ENCODE measurements around the gene ARMC5.

The ARMC5 gene

DNA sequence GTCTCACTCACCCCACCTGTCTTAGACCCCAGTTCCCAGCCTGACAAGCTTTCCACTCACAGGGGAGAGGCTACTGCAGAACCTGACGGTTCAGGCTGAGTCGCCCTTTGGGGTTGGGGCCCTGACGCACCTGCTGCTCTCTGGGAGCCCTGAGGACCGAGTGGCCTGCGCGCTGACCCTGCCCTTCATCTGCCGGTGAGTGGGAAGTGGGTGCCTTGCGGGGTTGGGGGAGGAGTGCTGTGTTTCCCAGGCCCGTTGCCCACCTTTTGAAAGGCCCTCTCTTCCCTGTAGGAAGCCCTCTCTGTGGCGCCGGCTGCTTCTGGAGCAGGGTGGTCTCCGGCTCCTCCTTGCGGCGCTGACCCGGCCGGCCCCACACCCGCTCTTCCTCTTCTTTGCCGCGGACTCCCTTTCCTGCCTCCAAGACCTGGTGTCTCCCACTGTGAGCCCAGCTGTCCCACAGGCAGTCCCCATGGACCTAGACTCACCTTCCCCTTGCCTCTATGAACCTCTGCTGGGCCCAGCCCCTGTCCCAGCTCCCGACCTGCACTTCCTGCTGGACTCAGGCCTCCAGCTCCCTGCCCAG is 6.6 kb downstream of the ARMC5 start:
- Histone ChIP-seq H3K9me3 (ENCODE audit: low read length) (no peaks in the 10 kb centered on the region), H3K9me2 (ENCODE audit: low read depth, low read length) (no peaks in the 10 kb centered on the region), H3K27me3 (ENCODE audit: insufficient read depth, low read length) (no peaks in the 10 kb centered on the region), H2AFZ (ENCODE audit: low read length) (no peak overlapping the region), H3K79me2 (ENCODE audit: insufficient read depth, low read length) (no peaks in the 10 kb centered on the region), H3K9ac (ENCODE audit: low read length) (no peak overlapping the region), H4K20me1 (ENCODE audit: insufficient read depth, low read length) (no peaks in the 10 kb centered on the region), H3F3A (ENCODE audit: insufficient read depth, low read length) (no peaks in the 10 kb centered on the region), H3K4me2 (ENCODE audit: low read length) (no peak overlapping the region), H3K4me3 (ENCODE audit: low read depth, low read length, poor library complexity, severe bottlenecking) (no peak overlapping the region), H3K36me3 (ENCODE audit: insufficient read depth, low read length) (no peaks in the 10 kb centered on the region), H3K27ac (ENCODE audit: low read depth, low read length, poor library complexity, severe bottlenecking) (no peak overlapping the region), H3K4me1 (ENCODE audit: insufficient read depth, low read length, severe bottlenecking) (no peaks in the 10 kb centered on the region)
- TF ChIP-seq, protein P1, sequence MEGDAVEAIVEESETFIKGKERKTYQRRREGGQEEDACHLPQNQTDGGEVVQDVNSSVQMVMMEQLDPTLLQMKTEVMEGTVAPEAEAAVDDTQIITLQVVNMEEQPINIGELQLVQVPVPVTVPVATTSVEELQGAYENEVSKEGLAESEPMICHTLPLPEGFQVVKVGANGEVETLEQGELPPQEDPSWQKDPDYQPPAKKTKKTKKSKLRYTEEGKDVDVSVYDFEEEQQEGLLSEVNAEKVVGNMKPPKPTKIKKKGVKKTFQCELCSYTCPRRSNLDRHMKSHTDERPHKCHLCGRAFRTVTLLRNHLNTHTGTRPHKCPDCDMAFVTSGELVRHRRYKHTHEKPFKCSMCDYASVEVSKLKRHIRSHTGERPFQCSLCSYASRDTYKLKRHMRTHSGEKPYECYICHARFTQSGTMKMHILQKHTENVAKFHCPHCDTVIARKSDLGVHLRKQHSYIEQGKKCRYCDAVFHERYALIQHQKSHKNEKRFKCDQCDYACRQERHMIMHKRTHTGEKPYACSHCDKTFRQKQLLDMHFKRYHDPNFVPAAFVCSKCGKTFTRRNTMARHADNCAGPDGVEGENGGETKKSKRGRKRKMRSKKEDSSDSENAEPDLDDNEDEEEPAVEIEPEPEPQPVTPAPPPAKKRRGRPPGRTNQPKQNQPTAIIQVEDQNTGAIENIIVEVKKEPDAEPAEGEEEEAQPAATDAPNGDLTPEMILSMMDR (IDR thresholded peaks at IDR 0.05; ENCODE audit: low read length): no peak
- no peak for TF ChIP-seq EZH2 (IDR thresholded peaks at IDR 0.05; ENCODE audit: borderline replicate concordance, low read length)

DNA sequence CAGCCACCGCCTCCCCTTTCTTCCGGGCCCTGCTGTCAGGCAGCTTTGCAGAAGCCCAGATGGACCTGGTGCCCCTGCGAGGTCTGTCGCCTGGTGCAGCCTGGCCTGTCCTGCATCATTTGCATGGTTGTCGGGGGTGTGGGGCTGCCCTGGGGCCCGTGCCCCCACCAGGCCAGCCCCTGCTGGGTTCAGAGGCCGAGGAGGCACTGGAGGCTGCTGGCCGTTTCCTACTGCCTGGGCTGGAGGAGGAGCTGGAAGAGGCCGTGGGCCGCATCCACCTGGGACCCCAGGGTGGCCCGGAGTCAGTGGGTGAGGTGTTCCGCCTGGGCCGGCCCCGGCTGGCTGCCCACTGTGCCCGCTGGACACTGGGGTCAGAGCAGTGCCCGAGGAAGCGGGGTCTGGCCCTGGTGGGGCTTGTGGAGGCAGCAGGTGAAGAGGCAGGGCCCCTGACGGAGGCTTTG is 7.1 kb downstream of the ARMC5 start:
- no peak overlapping the region for H2AFZ ChIP-seq (ENCODE audit: low read length)
- H4K20me1 ChIP-seq (ENCODE audit: insufficient read depth, low read length): no peaks in the 10 kb centered on the region
- H3K4me2 ChIP-seq (ENCODE audit: low read length): no peak overlapping the region
- no peaks in the 10 kb centered on the region for H3K79me2 ChIP-seq (ENCODE audit: insufficient read depth, low read length)
- H3K27ac ChIP-seq (ENCODE audit: low read depth, low read length, poor library complexity, severe bottlenecking): no peak overlapping the region
- H3K9me3 ChIP-seq (ENCODE audit: low read length): no peaks in the 10 kb centered on the region
- H3F3A ChIP-seq (ENCODE audit: insufficient read depth, low read length): no peaks in the 10 kb centered on the region
- no peak overlapping the region for H3K9ac ChIP-seq (ENCODE audit: low read length)
- no peaks in the 10 kb centered on the region for H3K9me2 ChIP-seq (ENCODE audit: low read depth, low read length)
- H3K4me3 ChIP-seq (ENCODE audit: low read depth, low read length, poor library complexity, severe bottlenecking): no peak overlapping the region
- no peaks in the 10 kb centered on the region for H3K27me3 ChIP-seq (ENCODE audit: insufficient read depth, low read length)
- TF ChIP-seq EZH2 (IDR thresholded peaks at IDR 0.05; ENCODE audit: borderline replicate concordance, low read length): no peak
- TF ChIP-seq, protein P1 (IDR thresholded peaks at IDR 0.05; ENCODE audit: low read length): no peak
- H3K36me3 ChIP-seq (ENCODE audit: insufficient read depth, low read length): no peaks in the 10 kb centered on the region
- no peaks in the 10 kb centered on the region for H3K4me1 ChIP-seq (ENCODE audit: insufficient read depth, low read length, severe bottlenecking)

DNA sequence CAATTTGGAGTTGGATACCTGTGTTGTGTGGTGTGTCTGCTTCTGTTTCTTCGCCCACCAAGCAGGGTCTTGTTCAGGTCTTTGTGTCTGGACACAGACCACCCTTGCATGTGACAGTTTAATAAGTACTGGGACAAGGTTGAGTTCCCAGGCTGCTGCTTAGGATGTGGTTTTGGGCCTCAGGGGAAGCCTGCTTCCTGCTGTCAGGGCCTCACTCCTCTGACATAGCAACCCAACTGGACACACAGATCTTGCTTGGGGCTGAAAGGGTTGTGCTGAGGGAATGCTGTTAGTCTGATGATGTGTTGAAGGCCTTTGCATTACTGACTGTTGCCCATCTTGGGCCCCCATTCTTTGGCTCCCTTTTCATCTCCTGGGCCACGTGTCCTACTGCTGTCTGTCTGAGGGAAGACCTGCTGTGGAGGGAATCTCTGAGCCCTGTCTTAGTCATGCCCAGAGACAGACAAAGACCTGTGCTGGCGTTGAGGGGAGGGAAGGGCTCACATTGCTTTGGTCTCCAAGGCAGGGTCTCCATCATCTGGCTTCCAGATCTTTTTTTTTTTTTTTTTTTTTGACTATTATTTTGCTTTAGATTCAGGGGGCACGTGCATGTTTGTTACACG is 8.0 kb downstream of the ARMC5 start:
- H3K9me2 ChIP-seq (ENCODE audit: low read depth, low read length): no peaks in the 10 kb centered on the region
- no peak overlapping the region for H3K9ac ChIP-seq (ENCODE audit: low read length)
- TF ChIP-seq, protein P1 (IDR thresholded peaks at IDR 0.05; ENCODE audit: low read length): no peak
- no peak for TF ChIP-seq EZH2 (IDR thresholded peaks at IDR 0.05; ENCODE audit: borderline replicate concordance, low read length)
- H3K27me3 ChIP-seq (ENCODE audit: insufficient read depth, low read length): no peaks in the 10 kb centered on the region
- H3K9me3 ChIP-seq (ENCODE audit: low read length): no peaks in the 10 kb centered on the region
- no peaks in the 10 kb centered on the region for H3K36me3 ChIP-seq (ENCODE audit: insufficient read depth, low read length)
- no peak overlapping the region for H3K4me2 ChIP-seq (ENCODE audit: low read length)
- H4K20me1 ChIP-seq (ENCODE audit: insufficient read depth, low read length): no peaks in the 10 kb centered on the region
- H3K79me2 ChIP-seq (ENCODE audit: insufficient read depth, low read length): no peaks in the 10 kb centered on the region
- no peak overlapping the region for H2AFZ ChIP-seq (ENCODE audit: low read length)
- H3F3A ChIP-seq (ENCODE audit: insufficient read depth, low read length): no peaks in the 10 kb centered on the region
- no peak overlapping the region for H3K4me3 ChIP-seq (ENCODE audit: low read depth, low read length, poor library complexity, severe bottlenecking)
- H3K4me1 ChIP-seq (ENCODE audit: insufficient read depth, low read length, severe bottlenecking): no peaks in the 10 kb centered on the region
- H3K27ac ChIP-seq (ENCODE audit: low read depth, low read length, poor library complexity, severe bottlenecking): no peak overlapping the region

Measured in OCI-LY1 (cell line).